GM12892 (cell line): Measurements from ENCODE around the gene LRG1.

Experiments used
- POLR2A ChIP-seq: IDR thresholded peaks from 2 replicates; pipeline ENCODE4 v1.6.1; 2011; ENCODE audit warnings: low read depth, low read length, control low read depth
- POLR2AphosphoS5 ChIP-seq: IDR thresholded peaks from 2 replicates; pipeline ENCODE4 v1.6.1; 2011; ENCODE audit warnings: low read depth, low read length, control low read depth
- TAF1 ChIP-seq: IDR thresholded peaks from 2 replicates; pipeline ENCODE4 v1.6.1; 2011; ENCODE audit warnings: low read depth, mild to moderate bottlenecking, control low read depth, low read length, borderline replicate concordance

- TF ChIP-seq TAF1, result no peak
- no peak for TF ChIP-seq POLR2A
- TF ChIP-seq POLR2AphosphoS5, result no peak
Measured at GRCh38 chr19:4512070-4512469, 27.8 kb downstream of the LRG1 start.
